Activated CD4-positive, alpha-beta T cell treated with anti-CD3 and anti-CD28 coated beads, Interleukin-2, amount 50 U/mL, for 4 hours (primary cell): Measurements from ENCODE around the gene KIRREL1.

Experiments used
- DNase-seq, 2 experiments: peaks; one replicate each; pipeline ENCODE4 v3.0.0-alpha.2; 2020

Gene KIRREL1

DNA sequence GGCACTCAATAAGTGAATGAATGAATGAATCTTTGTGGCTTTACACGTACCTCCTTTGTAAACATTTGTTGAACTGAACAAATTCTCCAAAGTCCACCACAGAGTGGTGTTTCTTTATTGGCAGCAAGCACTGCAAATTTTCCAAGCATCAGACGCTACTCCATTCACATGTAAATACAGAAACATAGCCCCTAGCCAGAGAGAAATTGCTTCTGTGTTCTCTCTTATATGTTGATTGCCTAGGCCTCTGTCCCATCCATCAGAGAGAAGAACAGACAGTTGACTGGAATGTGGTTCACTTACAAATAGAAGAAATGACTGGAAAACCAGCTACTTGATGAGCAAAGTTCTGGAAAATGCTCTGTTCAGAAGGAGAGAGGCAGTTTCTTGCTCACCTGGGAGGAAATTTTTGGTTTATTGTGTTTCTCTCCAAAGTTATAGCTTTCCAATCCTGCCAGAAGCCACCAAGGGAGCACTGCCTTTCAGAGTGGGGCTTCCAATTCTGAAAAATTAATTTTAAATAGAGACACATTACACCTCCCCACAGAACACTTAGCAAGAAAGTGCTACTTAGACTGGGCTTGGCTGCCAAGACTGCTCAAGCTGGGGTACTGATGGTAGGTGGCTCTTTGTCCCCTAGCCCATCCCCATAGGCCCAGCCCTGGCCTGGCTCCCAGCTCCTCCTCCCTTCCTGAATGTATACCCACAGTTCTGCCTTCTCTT lies 18.1 kb upstream of the KIRREL1 start:
- no peak for DNase-seq

DNA sequence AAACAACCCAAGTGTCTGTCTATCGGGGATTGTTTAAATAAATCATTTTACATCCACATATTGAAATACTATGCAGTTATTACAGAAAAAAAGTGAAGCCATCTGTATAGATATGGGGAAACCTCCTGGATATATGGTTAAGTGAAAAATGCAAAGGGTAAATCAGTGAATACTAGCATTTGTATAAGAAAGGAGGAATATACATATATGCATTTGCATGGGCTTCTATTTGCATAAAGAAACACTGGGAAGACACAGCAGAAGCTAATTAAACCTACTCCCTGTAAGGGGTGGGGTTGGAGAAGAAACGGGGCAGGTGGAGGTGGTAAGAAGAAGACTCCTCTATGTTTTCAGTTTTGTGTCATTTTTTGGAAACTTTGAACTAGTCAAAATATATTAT lies 16.6 kb upstream of the KIRREL1 start:
- DNase-seq = no peak

DNA sequence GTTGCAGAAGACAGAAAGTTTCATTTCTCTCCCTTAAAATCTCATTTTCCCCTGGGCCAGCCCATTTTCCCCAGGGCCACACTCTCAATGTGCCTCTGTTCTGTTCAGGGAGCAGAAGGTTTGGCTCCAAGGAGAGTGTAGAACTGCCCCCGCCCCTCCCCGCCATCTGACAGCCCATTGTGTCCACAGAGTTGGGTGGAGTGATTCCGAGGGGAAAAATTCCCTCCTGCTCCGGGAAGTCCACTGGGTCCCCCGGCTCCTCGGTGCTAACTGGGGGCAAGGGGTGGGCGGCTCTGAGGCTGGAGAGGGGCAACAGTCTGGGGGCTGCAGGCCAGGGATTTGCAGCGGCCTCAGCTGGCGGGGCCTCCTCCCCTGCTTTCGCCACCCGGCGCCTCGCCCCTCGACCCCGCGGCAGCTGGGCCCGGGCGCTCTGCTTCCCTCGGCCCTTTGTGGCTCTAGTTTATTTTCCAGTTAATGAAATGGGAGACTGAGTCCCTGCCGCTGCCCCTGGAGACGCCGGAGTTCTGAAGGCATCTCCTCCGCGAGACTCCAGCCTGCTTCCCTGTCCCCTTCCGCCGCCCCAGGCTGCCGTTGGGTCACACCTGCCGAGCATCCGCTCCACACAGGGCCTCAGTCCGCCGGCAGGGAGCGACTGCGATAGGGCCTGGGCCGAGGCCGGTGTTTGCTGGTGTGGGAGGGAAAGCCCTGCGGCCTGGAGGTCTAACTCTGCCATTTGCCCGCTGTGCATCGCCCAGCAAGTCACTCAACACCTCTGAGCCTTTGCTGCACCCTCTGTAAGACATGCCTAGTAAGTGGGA lies 14.7 kb upstream of the KIRREL1 start:
- DNase-seq = no peak

DNA sequence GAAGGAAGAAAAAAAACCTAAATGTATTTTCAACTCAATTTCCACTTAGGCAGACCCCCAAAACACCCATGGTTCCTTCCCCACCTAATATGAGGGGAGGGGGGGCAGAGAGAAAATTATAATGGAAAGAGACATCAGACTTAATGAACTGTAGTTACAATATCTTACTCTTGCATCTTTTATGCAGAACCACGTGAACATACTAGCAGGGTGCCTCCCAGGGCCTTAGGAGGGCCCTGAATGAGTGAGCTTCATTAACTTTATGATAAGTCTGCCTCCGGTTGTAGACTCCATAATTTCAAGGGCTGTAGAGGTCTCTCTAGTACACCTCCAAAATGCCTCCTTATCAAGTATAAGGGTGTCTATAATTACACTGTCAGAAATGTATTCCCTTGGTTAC lies 11.3 kb upstream of the KIRREL1 start:
- no peak for DNase-seq

DNA sequence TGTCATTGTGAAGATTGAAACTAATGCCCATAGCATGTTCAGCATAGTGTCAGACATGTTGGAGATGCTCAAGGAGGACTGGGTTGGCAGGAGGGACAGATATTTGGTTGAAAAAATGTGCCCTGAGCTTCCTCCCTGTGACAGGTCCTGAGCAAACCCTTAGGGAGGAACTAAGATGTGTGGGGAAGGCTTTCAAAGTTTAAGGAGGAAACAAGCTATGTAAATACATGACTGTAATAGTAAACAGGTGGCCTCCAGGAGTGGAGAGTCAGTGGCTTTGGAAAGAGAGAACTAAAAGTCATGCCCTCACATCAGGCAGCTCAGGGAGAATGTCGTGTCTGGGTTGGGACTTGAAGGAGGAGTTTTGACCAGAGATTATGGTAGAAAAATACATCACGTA lies 9.7 kb upstream of the KIRREL1 start:
- no peak for DNase-seq

DNA sequence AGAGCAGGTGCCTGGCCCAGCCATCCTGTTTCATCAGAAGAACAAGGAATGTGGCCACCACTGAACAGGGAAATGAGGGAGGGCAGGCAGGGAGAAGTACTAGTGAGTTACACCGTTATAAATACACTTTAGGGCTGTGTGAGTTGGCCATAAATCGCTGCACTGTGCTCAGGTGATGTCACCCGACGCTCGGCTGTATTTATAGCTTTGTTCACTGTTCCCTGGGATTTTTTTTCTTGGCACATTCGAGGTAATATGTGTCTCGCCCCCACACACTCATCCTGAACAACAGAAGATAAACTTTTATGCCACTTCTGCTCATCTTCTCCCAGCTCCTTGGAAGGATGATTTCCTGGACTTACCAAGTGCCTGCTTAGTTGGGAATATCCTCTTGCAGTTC lies 9.0 kb upstream of the KIRREL1 start:
- DNase-seq = no peak

DNA sequence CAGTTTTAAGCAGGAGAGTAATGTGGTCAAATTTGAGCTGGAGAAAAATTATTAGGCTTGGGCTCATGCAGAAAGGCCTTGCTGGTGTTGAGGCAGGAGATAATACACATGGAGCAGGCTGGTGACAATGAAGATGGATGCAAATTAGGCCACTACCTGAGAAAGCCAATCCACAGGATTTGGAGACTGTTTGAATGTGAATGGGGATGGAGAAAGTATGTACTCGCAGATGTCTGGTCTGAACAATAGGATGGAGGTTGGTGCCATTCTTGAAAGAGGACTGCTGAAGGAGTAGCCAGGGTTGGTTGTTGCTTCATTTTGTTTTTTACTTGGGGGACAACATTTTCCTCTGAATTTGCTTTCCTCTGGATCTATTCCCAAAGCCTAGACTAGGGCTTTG lies 8.0 kb upstream of the KIRREL1 start:
- DNase-seq = no peak

DNA sequence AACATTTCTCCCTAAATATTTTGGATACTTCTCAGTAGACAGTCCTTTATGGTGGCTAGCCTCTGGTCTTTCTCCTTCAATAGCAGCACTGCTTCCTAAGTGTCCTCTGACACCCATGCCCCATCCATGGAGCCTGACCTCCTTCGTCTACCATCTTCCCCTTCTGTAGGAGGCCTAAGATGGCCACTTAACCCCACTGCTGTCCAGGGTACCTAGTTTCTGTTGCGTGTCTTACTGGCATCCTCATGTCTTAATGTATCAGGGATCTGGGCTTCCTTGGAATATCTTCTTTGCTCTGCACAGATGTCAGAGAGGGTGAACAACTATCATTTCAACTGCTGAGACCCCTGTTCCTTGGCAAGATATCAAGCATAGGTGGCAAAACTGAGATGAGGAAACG lies 5.4 kb upstream of the KIRREL1 start:
- no peak for DNase-seq

DNA sequence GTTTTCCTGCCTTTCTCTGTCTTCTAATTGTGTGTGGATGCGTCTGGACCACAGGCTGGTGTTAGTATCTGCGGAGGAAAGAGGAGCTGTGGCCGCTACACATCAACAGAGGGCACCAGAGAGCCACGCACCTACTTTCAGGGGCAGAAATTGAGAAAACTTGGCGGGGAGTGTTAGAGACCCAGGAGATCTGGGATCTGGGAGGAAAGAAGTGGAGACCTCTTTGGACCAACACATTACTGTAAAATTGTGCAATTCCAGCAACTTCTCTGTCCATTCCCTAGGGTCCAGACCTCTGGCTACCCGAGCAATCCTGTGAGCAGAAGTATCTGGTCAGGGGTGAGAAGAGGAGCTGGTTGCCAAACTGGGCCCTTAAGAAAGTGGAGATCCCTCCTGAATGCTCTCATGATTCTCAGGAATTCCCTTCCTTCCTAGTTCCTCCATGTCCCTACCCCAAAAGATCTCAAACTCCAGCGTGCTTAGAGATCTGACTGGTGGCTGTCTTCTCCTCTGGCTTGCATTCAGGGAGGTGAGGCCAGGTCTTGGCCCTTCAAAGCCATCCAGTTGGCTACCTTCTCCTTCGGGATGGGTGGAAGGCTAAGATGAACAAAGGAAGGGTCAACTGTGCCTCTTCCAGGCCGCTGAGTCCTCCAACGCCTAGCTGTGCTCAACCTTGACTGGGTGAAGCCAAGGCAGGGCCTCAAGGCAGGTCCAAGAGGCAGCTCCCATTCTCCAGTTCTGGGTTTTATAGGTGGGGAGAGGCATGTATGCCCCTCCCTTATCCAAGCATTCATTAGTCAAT lies 1.2 kb upstream of the KIRREL1 start:
- peak; percentile 5 to 14 for DNase-seq

DNA sequence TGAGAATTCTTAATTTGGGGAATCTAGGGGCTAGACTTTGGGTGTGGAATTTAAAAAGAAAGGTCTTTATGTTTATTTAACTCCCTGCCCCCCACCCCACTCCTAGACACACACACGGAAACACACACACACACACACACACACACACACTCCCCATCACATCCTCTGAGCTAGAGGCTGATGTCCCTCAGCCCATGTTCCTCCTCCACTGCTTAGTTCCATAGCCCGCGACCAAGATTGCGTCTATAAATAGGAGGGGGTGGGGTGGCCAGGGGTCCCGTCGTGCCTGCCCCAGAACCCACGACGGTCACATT lies 655 bp upstream of the KIRREL1 start:
- DNase-seq = no peak

DNA sequence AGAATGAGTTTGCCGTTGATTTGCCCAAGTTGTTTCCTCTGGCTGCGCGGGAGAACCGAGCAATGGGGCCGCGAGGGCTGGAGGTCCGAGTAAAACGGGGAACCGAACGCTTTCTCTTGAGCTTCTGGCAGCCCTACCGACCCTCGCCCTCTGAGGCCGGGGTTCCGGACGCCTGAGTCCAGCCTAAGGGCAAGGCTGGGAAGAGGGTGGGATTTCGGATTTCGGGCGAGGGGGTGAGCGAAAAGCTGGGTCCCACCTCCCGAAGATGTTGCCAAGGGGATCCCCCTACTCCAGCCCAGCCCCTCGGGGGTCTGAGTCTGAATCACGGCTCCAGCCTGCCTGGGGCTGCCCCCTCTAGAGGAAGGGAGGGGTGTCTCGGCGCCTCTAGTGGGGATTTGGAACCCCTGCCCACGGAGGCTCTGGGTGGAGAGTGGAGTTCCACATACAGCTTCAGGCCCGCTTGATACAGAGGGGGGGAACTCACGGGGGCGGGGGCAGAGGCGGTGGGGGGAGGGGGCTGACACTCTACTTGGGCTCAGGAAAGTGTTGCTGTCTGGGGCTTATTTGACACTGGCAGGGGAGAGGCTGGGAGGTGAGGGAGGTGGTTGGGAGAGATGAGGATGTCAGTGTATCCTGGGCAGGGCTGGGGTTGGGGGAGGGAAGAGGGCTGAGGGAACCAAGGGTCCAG lies 617 bp downstream of the KIRREL1 start:
- DNase-seq = no peak

DNA sequence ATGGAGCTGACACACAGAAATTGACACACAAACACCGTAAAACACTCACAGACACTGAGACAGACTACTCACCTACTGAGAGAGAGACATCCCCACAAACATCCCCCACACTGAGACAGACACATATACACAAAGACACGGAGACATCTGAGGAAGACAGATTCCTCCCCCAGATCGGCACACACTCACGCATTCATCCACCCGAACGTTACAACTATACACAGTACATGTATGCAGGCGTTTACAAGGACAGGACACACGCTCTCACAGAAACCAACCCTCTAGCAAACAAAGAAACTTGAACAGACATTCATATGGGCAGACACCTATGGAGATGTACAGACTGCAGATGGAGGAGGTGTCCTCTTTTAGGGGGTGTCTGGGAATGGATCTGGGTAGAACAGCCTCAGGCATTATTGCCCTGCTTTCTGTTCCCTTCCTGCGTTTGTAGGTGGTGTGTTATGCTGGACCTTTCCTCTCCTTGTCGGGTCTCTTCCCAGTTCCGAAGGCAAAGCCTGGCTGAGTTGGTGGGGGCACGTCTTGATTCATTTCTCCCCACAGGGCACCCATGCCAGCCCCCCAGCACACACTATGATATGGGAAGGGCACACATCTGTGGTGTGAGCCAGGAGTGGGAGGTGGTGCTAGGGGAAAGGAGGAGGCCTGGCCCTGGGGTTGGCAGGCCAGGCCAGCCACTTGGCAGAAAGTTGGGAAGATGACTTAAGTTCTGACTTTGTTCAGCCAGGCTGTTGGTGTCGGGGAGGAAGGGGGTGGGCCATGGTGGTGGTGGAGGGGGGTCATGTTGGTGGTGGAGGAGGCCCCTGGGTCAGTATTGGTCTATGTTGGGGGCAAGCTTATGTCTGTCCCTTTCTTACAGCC lies 1.5 kb downstream of the KIRREL1 start:
- no peak for DNase-seq

DNA sequence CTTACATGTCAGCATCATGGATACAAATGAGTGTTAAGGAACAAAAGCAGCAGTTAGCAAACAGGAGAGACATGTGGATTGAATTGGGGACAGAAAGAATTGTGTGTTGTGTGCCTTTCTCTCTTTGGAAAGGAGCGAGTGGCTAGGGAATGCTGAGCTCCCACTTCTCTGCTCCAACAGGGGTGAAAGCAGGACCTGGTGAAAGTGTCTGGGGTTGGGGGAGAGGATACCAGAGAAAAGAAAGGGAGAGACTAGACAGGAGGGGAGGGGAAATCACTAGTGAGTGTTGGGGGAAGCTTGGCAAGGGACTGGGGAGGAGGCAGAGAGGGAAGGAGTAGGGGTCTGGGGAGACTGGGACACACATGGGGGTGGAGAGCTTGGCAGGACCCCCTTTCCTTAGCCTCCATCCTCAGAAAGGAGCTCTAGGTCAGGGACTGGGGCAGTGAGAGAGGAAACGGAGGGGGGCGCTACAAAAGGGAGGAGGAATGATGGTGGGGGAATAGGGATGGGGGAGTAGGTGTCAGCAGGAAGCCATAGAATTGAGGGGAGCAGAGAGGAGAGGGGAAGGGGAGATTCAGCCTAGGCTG lies 2.2 kb downstream of the KIRREL1 start:
- no peak for DNase-seq

DNA sequence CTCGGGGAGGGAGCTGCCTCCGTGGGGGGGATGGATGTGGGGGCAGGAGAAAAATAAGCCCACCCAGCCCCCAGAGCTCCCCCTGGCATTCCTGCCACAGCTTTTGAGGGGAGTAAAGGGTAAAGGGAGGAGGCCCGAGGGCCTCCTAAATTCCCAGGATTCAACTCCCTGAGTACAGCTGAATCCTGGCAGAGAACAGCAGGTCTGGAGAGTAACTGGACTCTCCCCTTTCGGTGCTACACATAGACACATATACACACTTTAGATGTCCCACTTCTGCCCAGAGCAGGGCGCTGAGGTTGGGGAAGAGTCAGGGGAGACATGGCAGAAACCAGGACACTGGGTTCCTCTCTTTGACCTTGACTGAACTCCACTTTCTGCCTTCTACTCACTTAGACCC lies 3.0 kb downstream of the KIRREL1 start:
- DNase-seq = no peak

DNA sequence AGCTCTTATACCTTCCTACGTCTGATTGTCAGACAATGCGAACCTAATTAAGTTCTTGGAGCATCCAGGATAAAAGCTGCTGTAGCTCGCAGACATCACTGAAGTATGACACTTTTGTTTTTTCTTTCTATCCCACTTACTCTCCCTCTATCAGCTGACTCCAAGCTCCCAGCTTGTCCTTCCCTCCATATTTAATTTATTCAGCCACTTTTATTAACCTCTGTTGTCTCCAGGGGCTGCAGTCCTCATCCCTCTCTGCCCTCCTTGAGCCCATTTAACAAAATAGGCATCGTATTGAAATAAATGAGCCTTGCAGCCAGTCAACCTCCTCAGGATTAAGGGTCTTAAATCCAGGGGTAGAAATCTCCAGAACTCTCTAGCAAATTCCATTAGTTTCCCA lies 7.1 kb downstream of the KIRREL1 start:
- DNase-seq = no peak

DNA sequence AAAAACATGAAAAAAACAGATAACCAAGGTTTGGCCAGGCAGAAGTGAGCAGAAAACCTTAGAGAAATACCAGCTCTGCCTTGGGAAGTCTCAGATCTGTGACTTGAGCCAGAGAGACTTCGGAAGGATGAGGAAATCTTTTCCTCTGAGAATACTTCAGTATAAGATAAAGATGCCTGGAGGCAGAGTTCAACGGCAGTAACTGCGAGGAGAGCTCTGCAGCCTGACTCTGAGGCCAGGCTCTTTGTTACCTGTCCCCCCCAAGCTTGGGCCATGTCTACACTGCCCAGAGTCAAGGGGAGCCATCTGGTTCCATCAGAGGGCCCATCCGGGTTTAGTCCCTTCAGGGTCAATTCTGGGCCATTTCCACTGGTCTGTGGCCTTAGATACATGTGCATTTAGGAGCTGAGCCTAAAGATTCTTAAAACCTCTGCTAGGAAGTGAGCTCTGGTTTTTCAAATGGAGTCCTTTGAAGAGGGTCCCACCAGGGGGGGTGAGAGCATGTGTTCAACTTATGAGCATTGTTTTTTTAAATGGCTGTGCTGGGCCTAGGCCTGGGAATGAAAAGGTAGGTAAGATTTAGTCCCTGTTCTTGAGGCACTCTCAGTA lies 8.7 kb downstream of the KIRREL1 start:
- DNase-seq = no peak

DNA sequence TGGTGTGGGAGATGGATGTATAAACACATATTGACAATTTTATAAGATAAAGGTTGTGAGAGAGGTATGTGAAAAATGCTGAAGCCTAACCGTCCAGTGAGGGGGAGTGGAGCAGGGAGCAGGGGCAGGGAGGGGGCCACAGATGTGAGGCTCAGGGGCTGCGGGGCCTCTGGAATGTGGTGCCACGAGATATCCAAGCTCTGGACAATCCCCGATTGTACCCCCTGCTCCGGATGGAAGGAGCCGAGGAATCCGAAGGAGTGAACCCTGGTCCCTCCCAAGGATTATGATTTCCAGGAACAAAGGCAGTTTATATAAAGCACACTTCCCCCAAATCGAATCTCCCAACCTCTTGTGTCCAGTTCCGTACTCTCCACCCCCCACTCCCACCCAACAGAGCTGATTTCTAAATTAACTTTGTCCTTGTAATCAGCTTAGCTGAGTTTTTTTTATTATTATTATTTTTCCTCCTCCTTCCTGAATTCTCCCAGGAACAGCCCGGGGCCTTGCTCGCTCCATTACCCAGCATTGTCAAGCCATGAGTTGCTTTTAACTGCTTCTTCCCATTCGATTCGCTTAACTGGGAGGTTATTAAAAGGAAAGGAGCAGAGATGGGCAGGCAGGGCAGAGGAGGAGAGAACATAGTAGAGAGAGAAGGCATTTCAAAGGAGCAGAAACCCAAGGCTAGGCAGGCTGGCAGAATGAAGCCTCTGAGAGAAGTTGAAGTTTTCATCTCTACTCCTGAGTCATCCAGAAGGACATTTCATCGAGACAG lies 9.4 kb downstream of the KIRREL1 start:
- DNase-seq = no peak

DNA sequence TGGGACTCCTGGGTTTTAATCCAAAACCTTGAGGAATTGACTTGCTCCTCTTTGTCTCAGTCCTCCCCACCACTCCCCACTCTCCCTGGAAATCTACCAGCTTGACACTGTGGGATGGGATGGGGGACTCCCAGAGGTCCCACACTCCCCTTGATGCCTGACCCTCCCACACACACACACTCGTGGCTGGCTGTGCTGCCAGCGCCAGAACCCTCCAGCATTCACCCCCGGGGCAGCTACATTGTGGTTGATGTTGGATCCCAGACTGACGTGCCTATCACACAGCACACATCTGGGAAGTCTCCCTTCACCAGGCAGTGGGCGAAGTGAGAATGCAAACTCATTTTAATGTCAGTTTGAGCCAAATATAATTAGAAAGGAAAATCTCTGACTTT lies 10.0 kb downstream of the KIRREL1 start:
- no peak for DNase-seq

DNA sequence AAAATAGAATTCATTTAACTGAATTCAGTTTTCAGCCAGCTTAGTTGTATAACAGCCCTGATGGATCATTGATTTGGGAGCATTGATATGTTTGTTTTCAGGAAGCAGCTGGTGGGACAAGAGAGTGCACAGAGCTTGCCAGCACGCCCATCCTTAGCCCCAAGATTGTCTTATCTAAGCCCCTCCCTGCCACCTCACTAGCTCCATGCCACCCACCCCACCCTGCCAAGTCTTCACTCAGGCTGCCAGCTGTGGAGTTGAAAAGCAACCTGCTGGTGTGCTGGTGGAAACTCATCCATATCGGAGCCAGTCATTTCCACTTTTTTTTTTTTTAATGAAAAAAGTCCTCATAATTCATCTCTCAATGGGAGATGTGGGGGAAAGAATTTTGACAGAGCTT lies 11.8 kb downstream of the KIRREL1 start:
- DNase-seq = no peak

DNA sequence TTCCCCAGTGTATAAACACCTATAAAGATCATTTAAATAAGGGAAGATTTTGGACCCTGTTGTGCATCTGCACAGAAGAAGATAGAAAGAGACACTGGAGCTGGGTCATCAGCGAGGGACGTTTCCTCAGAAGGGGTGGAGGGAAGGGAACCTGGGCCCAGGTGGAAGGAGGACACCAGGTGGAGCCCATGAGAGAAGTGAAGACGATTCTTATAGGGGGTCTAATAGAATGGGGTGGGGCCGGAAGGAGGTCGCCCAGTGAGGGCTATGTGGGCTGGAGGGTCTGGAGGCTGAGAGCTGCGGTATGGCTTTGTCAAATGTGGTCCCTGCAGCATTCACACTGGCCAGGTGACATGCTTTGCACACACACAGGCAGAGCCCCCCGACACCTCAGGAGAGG lies 13.7 kb downstream of the KIRREL1 start:
- DNase-seq = no peak
